HepG2 (cell line): ENCODE measurements around the gene AKT3.

Experiments used
- CTCF ChIP-seq: sonication (generic); formaldehyde crosslinking; IDR thresholded peaks from 2 replicates; pipeline ENCODE4 v1.5.0; 2020; ENCODE audit warnings: mild to moderate bottlenecking, missing genetic modification reagents, moderate library complexity
- GTF2F1 ChIP-seq: fragments of 150-350 bp; IDR thresholded peaks from 2 replicates; pipeline ENCODE4 v1.6.1; 2014; ENCODE audit warnings: low read length
- HNF4G ChIP-seq, 2 experiments: sonication (generic) in 1 of 2; formaldehyde crosslinking in 1 of 2; IDR thresholded peaks; 2 replicates each; pipeline versions ENCODE4 v1.4.0 to v1.6.1; 2011 to 2020; ENCODE audit warnings: borderline replicate concordance in 2 of 2, low read depth in 2 of 2, mild to moderate bottlenecking in 2 of 2, low read length in 1 of 2, missing genetic modification reagents in 1 of 2, moderate library complexity in 1 of 2
- JUND ChIP-seq: sonication (generic); formaldehyde crosslinking; IDR thresholded peaks from 2 replicates; pipeline ENCODE4 v1.8.0; 2022; ENCODE audit warnings: mild to moderate bottlenecking, missing genetic modification reagents
- NFIC ChIP-seq: IDR thresholded peaks from 2 replicates; pipeline ENCODE4 v1.6.1; 2012; ENCODE audit warnings: mild to moderate bottlenecking, low read length, inconsistent platforms
- POLR2AphosphoS2 ChIP-seq: IDR thresholded peaks from 2 replicates; pipeline ENCODE4 v1.6.1; 2011; ENCODE audit warnings: low read depth, low read length, improper control_type of control experiment
- RELA ChIP-seq: sonication (generic); formaldehyde crosslinking; IDR thresholded peaks from 2 replicates; pipeline ENCODE4 v1.4.0; 2020; ENCODE audit warnings: missing genetic modification reagents
- SIN3A ChIP-seq: IDR thresholded peaks from 2 replicates; pipeline ENCODE4 v1.6.1; 2011; ENCODE audit warnings: low read depth, mild to moderate bottlenecking, control low read depth, low read length, borderline replicate concordance
- ZNF446 ChIP-seq: sonication (generic); formaldehyde crosslinking; IDR thresholded peaks from 2 replicates; pipeline ENCODE4 v1.5.0; 2020; ENCODE audit warnings: mild to moderate bottlenecking, missing genetic modification reagents
- ZNF512 ChIP-seq: sonication (generic); formaldehyde crosslinking; IDR thresholded peaks from 2 replicates; pipeline ENCODE4 v1.4.0; 2020; ENCODE audit warnings: mild to moderate bottlenecking, missing genetic modification reagents

GRCh38 chr1:243686159-243686558 lies 163.9 kb downstream of the AKT3 start:
- TF ChIP-seq SIN3A (no peak), NFIC (no peak), GTF2F1 (no peak), ZNF446 (CRISPR knock-in tag) (no peak), CTCF (CRISPR knock-in tag) (no peak), ZNF512 (no peak), JUND (CRISPR knock-in tag) (no peak), POLR2AphosphoS2 (no peak), HNF4G (IDR thresholded peaks at IDR 0.05; ENCODE audit: borderline replicate concordance, low read depth, low read length) (no peak), HNF4G (CRISPR knock-in tag; IDR thresholded peaks at IDR 0.05; ENCODE audit: borderline replicate concordance, low read depth) (no peak), RELA (CRISPR knock-in tag) (no peak)
